H1 (cell line): ENCODE measurements around the gene CD14. TPM values are rescaled to one million over a fixed set of nuclear protein-coding genes. Genes with fewer than 3 reads are reported as not detected.

Source experiments
- CTCF ChIA-PET: fragments of 300-600 bp; sonication (Branson Sonifier 250); formaldehyde crosslinking; loops from one replicate; lab custom pipeline; 2021; ENCODE audit not compliant: partially characterized antibody; lab: Charles Lee
- POLR2A ChIA-PET: fragments of 300-600 bp; sonication (Branson Sonifier 250); formaldehyde crosslinking; loops from one replicate; lab custom pipeline; 2021; ENCODE audit warnings: inconsistent platforms; ENCODE audit not compliant: partially characterized antibody; lab: Charles Lee
- DNase-seq, 2 experiments: peaks; one replicate each; pipeline versions ENCODE4 v3.0.0 to v3.0.0-alpha.2; 2010 to 2022; ENCODE audit warnings: low spot score in 2 of 2, low read depth in 1 of 2, mixed read lengths in 1 of 2
- FAIRE-seq: peaks from 2 replicates; lab custom pipeline; 2011; peaks lifted over from hg19 to GRCh38; lab: Jason Lieb, UNC
- H2AFZ ChIP-seq: 2 replicates; pipeline ENCODE4 v1.8.1; 2012; ENCODE audit warnings: low read length, inconsistent platforms
- H2AK5ac ChIP-seq: 2 replicates; pipeline ENCODE4 v1.6.1; 2013; ENCODE audit warnings: low read depth, low read length
- H2BK120ac ChIP-seq: replicated peaks from 2 replicates; pipeline ENCODE3; 2013; ENCODE audit warnings: low read depth, low read length, inconsistent platforms
- H2BK12ac ChIP-seq: 2 replicates; pipeline ENCODE4 v1.6.1; 2013; ENCODE audit warnings: low read depth, low read length
- H2BK15ac ChIP-seq: 2 replicates; pipeline ENCODE4 v1.6.1; 2013; ENCODE audit warnings: low read length
- H2BK20ac ChIP-seq: 2 replicates; pipeline ENCODE4 v1.6.1; 2013; ENCODE audit warnings: low read length
- H2BK5ac ChIP-seq: 2 replicates; pipeline ENCODE4 v1.6.1; 2013; ENCODE audit warnings: low read depth, low read length
- H3K14ac ChIP-seq: 2 replicates; pipeline ENCODE4 v1.6.1; 2013; ENCODE audit warnings: inconsistent platforms; ENCODE audit not compliant: insufficient read length
- H3K18ac ChIP-seq: 2 replicates; pipeline ENCODE4 v1.6.1; 2013; ENCODE audit warnings: low read length; ENCODE audit errors: extremely low read depth
- H3K23ac ChIP-seq: 2 replicates; pipeline ENCODE4 v1.6.1; 2013; ENCODE audit warnings: inconsistent platforms; ENCODE audit not compliant: insufficient read length
- H3K23me2 ChIP-seq: 2 replicates; pipeline ENCODE4 v1.6.1; 2013; ENCODE audit warnings: low read depth, low read length
- H3K27ac ChIP-seq: 2 replicates; pipeline ENCODE4 v1.6.1; 2011; ENCODE audit warnings: low read depth, low read length, inconsistent platforms
- H3K27me3 ChIP-seq, 4 experiments: replicated peaks in 1 of 4; 1 replicate in 1 of 4; 2 replicates in 3 of 4; pipeline versions ENCODE4 v1.6.1 to v1.8.1; 2011 to 2013; ENCODE audit warnings: low read length in 3 of 4, mild to moderate bottlenecking in 3 of 4, inconsistent platforms in 2 of 4, mixed read lengths in 2 of 4, moderate library complexity in 1 of 4; ENCODE audit not compliant: control insufficient read depth in 3 of 4, insufficient read depth in 3 of 4; ENCODE audit errors: extremely low read depth in 1 of 4
- H3K36me3 ChIP-seq, 4 experiments: 2 replicates each; pipeline versions ENCODE4 v1.6.1 to v1.8.1; 2011 to 2013; ENCODE audit warnings: mild to moderate bottlenecking in 4 of 4, low read length in 3 of 4, moderate library complexity in 2 of 4, control low read depth in 1 of 4, inconsistent platforms in 1 of 4; ENCODE audit not compliant: insufficient read depth in 4 of 4, control insufficient read depth in 2 of 4
- H3K4ac ChIP-seq: replicated peaks from 2 replicates; pipeline ENCODE3; 2013; ENCODE audit warnings: low read length, low read depth, mixed read lengths, inconsistent platforms; ENCODE audit not compliant: insufficient read length
- H3K4me1 ChIP-seq, 4 experiments: replicated peaks in 1 of 4; 1 replicate in 1 of 4; 2 replicates in 3 of 4; pipeline versions ENCODE4 v1.6.1 to v1.8.1; 2011 to 2013; ENCODE audit warnings: low read length in 3 of 4, inconsistent platforms in 2 of 4, mixed read lengths in 1 of 4; ENCODE audit not compliant: insufficient read depth in 4 of 4, control insufficient read depth in 3 of 4
- H3K4me2 ChIP-seq, 2 experiments: 2 replicates each; pipeline versions ENCODE4 v1.6.1 to v1.8.1; 2011 to 2013; ENCODE audit warnings: low read depth in 2 of 2, low read length in 2 of 2, control low read depth in 1 of 2, inconsistent platforms in 1 of 2, mild to moderate bottlenecking in 1 of 2; ENCODE audit not compliant: insufficient read depth in 1 of 2
- H3K4me3 ChIP-seq, 4 experiments: fragments of 200-600, 300-600 bp in 1 of 4; sonication (generic), shearing (Covaris generic), sonication (Bioruptor Twin) in 1 of 4; 2 replicates each; pipeline versions ENCODE4 v1.5.1 to v1.8.1; 2011 to 2016; ENCODE audit warnings: low read length in 4 of 4, low read depth in 3 of 4, control low read depth in 2 of 4, inconsistent platforms in 2 of 4, mild to moderate bottlenecking in 2 of 4, mixed read lengths in 1 of 4, moderate library complexity in 1 of 4; ENCODE audit not compliant: insufficient read depth in 2 of 4; ENCODE audit errors: extremely low read depth in 1 of 4
- H3K56ac ChIP-seq: replicated peaks from 2 replicates; pipeline ENCODE3; 2013; ENCODE audit warnings: low read depth, mild to moderate bottlenecking, mixed read lengths, low read length, inconsistent platforms; ENCODE audit not compliant: insufficient read length
- H3K79me1 ChIP-seq: 2 replicates; pipeline ENCODE4 v1.6.1; 2013; ENCODE audit warnings: low read depth, low read length, control low read depth
- H3K79me2 ChIP-seq, 2 experiments: 2 replicates each; pipeline versions ENCODE4 v1.6.1 to v1.8.1; 2012 to 2013; ENCODE audit warnings: low read length in 2 of 2, mild to moderate bottlenecking in 2 of 2, inconsistent platforms in 1 of 2; ENCODE audit not compliant: insufficient read depth in 2 of 2, control insufficient read depth in 1 of 2
- H3K9ac ChIP-seq, 4 experiments: replicated peaks in 1 of 4; 1 replicate in 1 of 4; 2 replicates in 3 of 4; pipeline versions ENCODE4 v1.6.1 to v1.8.1; 2011 to 2013; ENCODE audit warnings: low read depth in 3 of 4, low read length in 3 of 4, control low read depth in 2 of 4, mild to moderate bottlenecking in 2 of 4, moderate library complexity in 2 of 4, inconsistent platforms in 1 of 4; ENCODE audit errors: extremely low read depth in 1 of 4
- H3K9me3 ChIP-seq, 2 experiments: 2 replicates each; pipeline versions ENCODE4 v1.6.1 to v1.8.1; 2012 to 2013; ENCODE audit warnings: mild to moderate bottlenecking in 2 of 2, moderate library complexity in 2 of 2, control low read depth in 1 of 2, inconsistent platforms in 1 of 2, low read depth in 1 of 2, low read length in 1 of 2, mixed read lengths in 1 of 2; ENCODE audit not compliant: insufficient read depth in 2 of 2
- H4K20me1 ChIP-seq, 2 experiments: replicated peaks in 1 of 2; 2 replicates each; pipeline versions ENCODE3 to v1.8.1; 2011 to 2013; ENCODE audit warnings: inconsistent platforms in 2 of 2, low read length in 2 of 2, mild to moderate bottlenecking in 1 of 2; ENCODE audit not compliant: insufficient read depth in 2 of 2, control insufficient read depth in 1 of 2
- H4K5ac ChIP-seq: 2 replicates; pipeline ENCODE4 v1.6.1; 2013; ENCODE audit warnings: low read length, low read depth, mixed read lengths, inconsistent platforms; ENCODE audit not compliant: insufficient read length
- H4K8ac ChIP-seq: 2 replicates; pipeline ENCODE4 v1.8.0; 2013; ENCODE audit warnings: mild to moderate bottlenecking, moderate library complexity, low read length, inconsistent platforms; ENCODE audit not compliant: insufficient read depth; ENCODE audit errors: extremely low read depth
- H4K91ac ChIP-seq: replicated peaks from 2 replicates; pipeline ENCODE3; 2013; ENCODE audit warnings: low read length, mixed read lengths, inconsistent platforms; ENCODE audit not compliant: insufficient read length
- ASH2L ChIP-seq: fragments of 200-600, 300-600 bp; sonication (generic); IDR thresholded peaks from one replicate; pipeline ENCODE4 v1.7.1; 2017; ENCODE audit warnings: low read length
- BACH1 ChIP-seq: IDR thresholded peaks from 2 replicates; pipeline ENCODE4 v1.6.1; 2012; ENCODE audit warnings: low read length, improper control_type of control experiment
- CBX5 ChIP-seq: fragments of 300-800, 300-1000 bp; sonication (generic); IDR thresholded peaks from 2 replicates; pipeline ENCODE4 v1.7.1; 2016; ENCODE audit warnings: antibody characterized with exemption, low read length, low read depth
- CREB1 ChIP-seq: IDR thresholded peaks from 2 replicates; pipeline ENCODE4 v1.6.1; 2012; ENCODE audit warnings: inconsistent platforms
- EP300 ChIP-seq, 2 experiments: IDR thresholded peaks; 1 replicate in 1 of 2; 2 replicates in 1 of 2; pipeline ENCODE4 v1.6.1; 2011 to 2012; ENCODE audit warnings: low read depth in 2 of 2, low read length in 2 of 2, mild to moderate bottlenecking in 2 of 2, borderline replicate concordance in 1 of 2, inconsistent platforms in 1 of 2, moderate library complexity in 1 of 2
- GTF2F1 ChIP-seq: IDR thresholded peaks from 2 replicates; pipeline ENCODE4 v1.6.1; 2012; ENCODE audit warnings: low read depth, low read length, improper control_type of control experiment, borderline replicate concordance
- JUND ChIP-seq: IDR thresholded peaks from 2 replicates; pipeline ENCODE4 v1.6.1; 2011; ENCODE audit warnings: mild to moderate bottlenecking, improper control_type of control experiment, low read length
- KDM4A ChIP-seq: IDR thresholded peaks from one replicate; pipeline ENCODE4 v1.7.1; 2012; ENCODE audit warnings: low read depth, mild to moderate bottlenecking, moderate library complexity, low read length, inconsistent platforms; ENCODE audit not compliant: severe bottlenecking
- MAFK ChIP-seq: IDR thresholded peaks from 2 replicates; pipeline ENCODE4 v1.6.1; 2012; ENCODE audit warnings: low read depth, mild to moderate bottlenecking, improper control_type of control experiment, low read length
- NRF1 ChIP-seq: IDR thresholded peaks from 2 replicates; pipeline ENCODE4 v1.6.1; 2011; ENCODE audit warnings: mild to moderate bottlenecking, low read depth, low read length, improper control_type of control experiment
- RNF2 ChIP-seq: fragments of 200-900, 300-1000 bp; sonication (generic); IDR thresholded peaks from 2 replicates; pipeline ENCODE4 v1.7.1; 2016; ENCODE audit warnings: borderline replicate concordance, low read depth, mild to moderate bottlenecking, antibody characterized with exemption, low read length; ENCODE audit not compliant: poor library complexity, severe bottlenecking; ENCODE audit errors: missing control alignments
- SP1 ChIP-seq: IDR thresholded peaks from 2 replicates; pipeline ENCODE4 v1.6.1; 2011; ENCODE audit warnings: low read depth, low read length
- SRF ChIP-seq: IDR thresholded peaks from 2 replicates; pipeline ENCODE4 v1.6.1; 2011; ENCODE audit warnings: mild to moderate bottlenecking, low read depth, low read length, moderate library complexity
- SUZ12 ChIP-seq: fragments of 200-600 bp; sonication (generic); IDR thresholded peaks from 2 replicates; pipeline ENCODE4 v1.6.1; 2012; ENCODE audit warnings: mild to moderate bottlenecking, inconsistent platforms, low read length, moderate library complexity, mixed read lengths
- WGBS, 2 experiments: shearing (Covaris generic) in 1 of 2; methylation state at CpG; one replicate each; pipeline versions ENCODE4 v1.1.6 to v1.1.7; 2013 to 2015; ENCODE audit warnings: low lambda C conversion rate in 2 of 2, mixed read lengths in 2 of 2, inconsistent platforms in 1 of 2, low coverage in 1 of 2, missing lambda C conversion rate in 1 of 2; ENCODE audit not compliant: insufficient replicate concordance in 2 of 2, insufficient coverage in 1 of 2, insufficient read length in 1 of 2; ENCODE audit errors: extremely low coverage in 1 of 2, missing lambda C conversion rate in 1 of 2; 5-methylcytosine and 5-hydroxymethylcytosine counted together
- polyA plus RNA-seq, 7 experiments: library from polyadenylated mRNA; depleted of rRNA in 3 of 7; stranded (reverse) in 5 of 7; unstranded in 2 of 7; fragments of >200 nt in 5 of 7; fragments of 200-250 nt in 2 of 7; gene quantifications; 1 replicate in 5 of 7; 2 replicates in 1 of 7; 4 replicates in 1 of 7; pipeline versions ENCODE4 v1.2.1 to v1.2.3, GENCODE V29; 2011 to 2013; ENCODE audit warnings: missing spikeins in 2 of 7, mixed read lengths in 2 of 7
- total RNA-seq: library from RNA; stranded (reverse); fragmentation: NEBNext Ultra II Directional; extraction: Animal tissue kit (Norgen Biotek cat#: 25700); gene quantifications from 2 replicates; pipeline ENCODE4 v1.2.1, GENCODE V29; 2021
- TF ChIP-seq, protein P1 (sequence below): IDR thresholded peaks from 2 replicates; pipeline ENCODE4 v1.6.1; 2011; ENCODE audit warnings: low read depth, mild to moderate bottlenecking, low read length; ENCODE audit not compliant: insufficient read depth

The CD14 gene
- total and polyA plus RNA-seq, 2 of the 8 experiments (the other 6 are each of a cell fraction or from before 2014, with no cell fraction given), result 0.15 TPM; not detected in 1

- FAIRE-seq, result no peak
- WGBS, 2 experiments, result 84% methylated on average over 1 of the region's 1 CpG; no CpG with 5 or more reads in 1 of the 2 experiments
- CTCF ChIA-PET, result no interaction called here
- TF ChIP-seq CREB1 (no peak), SRF (no peak), NRF1 (no peak), RNF2 (no peak), BACH1 (no peak), MAFK (no peak), CBX5 (no peak), SP1 (no peak), KDM4A (no peak), GTF2F1 (no peak), SUZ12 (no peak), EP300 (IDR thresholded peaks at IDR 0.05; ENCODE audit: borderline replicate concordance in 1 of 2, low read depth in 2 of 2, low read length in 2 of 2) (no peak), ASH2L (no peak), JUND (no peak)
- TF ChIP-seq, protein P1, sequence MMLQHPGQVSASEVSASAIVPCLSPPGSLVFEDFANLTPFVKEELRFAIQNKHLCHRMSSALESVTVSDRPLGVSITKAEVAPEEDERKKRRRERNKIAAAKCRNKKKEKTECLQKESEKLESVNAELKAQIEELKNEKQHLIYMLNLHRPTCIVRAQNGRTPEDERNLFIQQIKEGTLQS, result no peak
Measured at GRCh38 chr5:140628711-140629110, 4.3 kb downstream of the CD14 start.

More at GRCh38 chr5:140628711-140629110, 4.3 kb downstream of the CD14 start:
- H4K5ac ChIP-seq, result no peak overlapping the region
- no peak overlapping the region for H2BK120ac ChIP-seq
- H3K4me3 ChIP-seq, result no peak overlapping the region
- no peak overlapping the region for H3K18ac ChIP-seq
- POLR2A ChIA-PET, result no interaction called here
- peaks cover 40 to 41% of the 10 kb centered on the region in 2 experiments; a peak in 3 of 4 replicates for H3K9me3 ChIP-seq
- no peaks in the 10 kb centered on the region for H3K27me3 ChIP-seq
- no peaks in the 10 kb centered on the region for H3K23me2 ChIP-seq
- no peak overlapping the region for H3K23ac ChIP-seq
- H4K91ac ChIP-seq, result no peak overlapping the region
- no peak overlapping the region for H3K27ac ChIP-seq
- H2AK5ac ChIP-seq, result no peak overlapping the region
- H2BK5ac ChIP-seq, result no peak overlapping the region
- DNase-seq, result no peak
- H2BK20ac ChIP-seq, result no peak overlapping the region
- no peaks in the 10 kb centered on the region for H3K4me1 ChIP-seq
- H3K4me2 ChIP-seq, result no peak overlapping the region
- H3K4ac ChIP-seq, result no peak overlapping the region
- no peaks in the 10 kb centered on the region for H3K79me2 ChIP-seq
- no peak overlapping the region for H2BK15ac ChIP-seq
- no peak overlapping the region for H3K56ac ChIP-seq
- no peak overlapping the region for H3K9ac ChIP-seq
- no peak overlapping the region for H4K8ac ChIP-seq
- no peak overlapping the region for H2BK12ac ChIP-seq
- H4K20me1 ChIP-seq, result no peaks in the 10 kb centered on the region
- H3K36me3 ChIP-seq, result no peaks in the 10 kb centered on the region
- H3K14ac ChIP-seq, result no peak overlapping the region
- no peak overlapping the region for H2AFZ ChIP-seq
- H3K79me1 ChIP-seq, result no peaks in the 10 kb centered on the region
